Fibroblast of lung (primary cell): ENCODE measurements around the gene PFKFB2. TPM values are rescaled to one million over a fixed set of nuclear protein-coding genes. Genes with fewer than 3 reads are reported as not detected.

Experiments used
- DNase-seq, 2 donors: peaks; one replicate each; pipeline versions ENCODE4 v3.0.0 to v3.0.0-alpha.2; 2010; ENCODE audit warnings: low read depth in 2 of 2
- H2AFZ ChIP-seq: 2 replicates; pipeline ENCODE4 v1.5.1; 2012; ENCODE audit warnings: low read length, control low read depth, inconsistent platforms
- H3K27ac ChIP-seq: 2 replicates; pipeline ENCODE4 v1.5.1; 2011; ENCODE audit warnings: low read length, control low read depth; ENCODE audit not compliant: insufficient read depth
- H3K27me3 ChIP-seq: 2 replicates; pipeline ENCODE4 v1.5.1; 2011; ENCODE audit warnings: mild to moderate bottlenecking, low read length; ENCODE audit not compliant: control insufficient read depth, insufficient read depth
- H3K36me3 ChIP-seq: 2 replicates; pipeline ENCODE4 v1.5.1; 2011; ENCODE audit warnings: low read length; ENCODE audit not compliant: control insufficient read depth, insufficient read depth
- H3K4me1 ChIP-seq: 2 replicates; pipeline ENCODE4 v1.5.1; 2011; ENCODE audit warnings: low read length; ENCODE audit not compliant: control insufficient read depth, insufficient read depth; ENCODE audit errors: extremely low read depth
- H3K4me2 ChIP-seq: 2 replicates; pipeline ENCODE4 v1.5.1; 2011; ENCODE audit warnings: low read length, control low read depth; ENCODE audit not compliant: insufficient read depth; ENCODE audit errors: extremely low read depth
- H3K4me3 ChIP-seq, 4 experiments: fragments of 200-600 bp in 1 of 4; sonication (generic) in 1 of 4; replicated peaks in 1 of 4; 2 replicates each; pipeline ENCODE4 v1.5.1; 2011 to 2016; ENCODE audit warnings: low read length in 4 of 4, low read depth in 3 of 4, mild to moderate bottlenecking in 3 of 4, control low read depth in 2 of 4, inconsistent platforms in 1 of 4, mixed read lengths in 1 of 4; ENCODE audit not compliant: insufficient read depth in 1 of 4; ENCODE audit errors: control extremely low read depth in 1 of 4
- H3K79me2 ChIP-seq: 2 replicates; pipeline ENCODE4 v1.5.1; 2012; ENCODE audit warnings: mild to moderate bottlenecking, low read length, inconsistent platforms; ENCODE audit not compliant: control insufficient read depth, insufficient read depth
- H3K9ac ChIP-seq: 2 replicates; pipeline ENCODE4 v1.5.1; 2011; ENCODE audit warnings: mild to moderate bottlenecking, low read length, control low read depth; ENCODE audit not compliant: insufficient read depth
- H3K9me3 ChIP-seq: 2 replicates; pipeline ENCODE4 v1.5.1; 2012; ENCODE audit warnings: low read depth, low read length; ENCODE audit not compliant: control insufficient read depth, insufficient read depth
- H4K20me1 ChIP-seq: 2 replicates; pipeline ENCODE4 v1.5.1; 2011; ENCODE audit warnings: low read length; ENCODE audit not compliant: control insufficient read depth, insufficient read depth; ENCODE audit errors: extremely low read depth
- EZH2 ChIP-seq: IDR thresholded peaks from 2 replicates; pipeline ENCODE4 v1.5.1; 2012; ENCODE audit warnings: low read length, control low read depth, mild to moderate bottlenecking; ENCODE audit errors: missing control alignments
- polyA plus RNA-seq, 2 donors: library from polyadenylated mRNA; depleted of rRNA in 1 of 2; stranded (reverse) in 1 of 2; unstranded in 1 of 2; fragments of >200 nt; gene quantifications; 2 replicates each; pipeline ENCODE4 v1.2.1, GENCODE V29; 2011 to 2012; ENCODE audit warnings: missing spikeins in 1 of 2
- total RNA-seq: library from RNA; depleted of rRNA; stranded (reverse); fragments of >200 nt; gene quantifications from 2 replicates; pipeline ENCODE4 v1.2.1, GENCODE V29; 2014
- TF ChIP-seq, protein P1 (sequence below), 2 donors: IDR thresholded peaks in 1 of 2; conservative IDR thresholded peaks in 1 of 2; 1 replicate in 1 of 2; 2 replicates in 1 of 2; pipeline ENCODE4 v1.5.1; 2011 to 2012; ENCODE audit warnings: low read length in 2 of 2, control low read depth in 1 of 2, inconsistent platforms in 1 of 2, low read depth in 1 of 2, mild to moderate bottlenecking in 1 of 2

Gene PFKFB2
- total and polyA plus RNA-seq, 2 donors (not counting 1 experiment from before 2014, with no cell fraction given) = 3.2 to 7.6 TPM

DNA sequence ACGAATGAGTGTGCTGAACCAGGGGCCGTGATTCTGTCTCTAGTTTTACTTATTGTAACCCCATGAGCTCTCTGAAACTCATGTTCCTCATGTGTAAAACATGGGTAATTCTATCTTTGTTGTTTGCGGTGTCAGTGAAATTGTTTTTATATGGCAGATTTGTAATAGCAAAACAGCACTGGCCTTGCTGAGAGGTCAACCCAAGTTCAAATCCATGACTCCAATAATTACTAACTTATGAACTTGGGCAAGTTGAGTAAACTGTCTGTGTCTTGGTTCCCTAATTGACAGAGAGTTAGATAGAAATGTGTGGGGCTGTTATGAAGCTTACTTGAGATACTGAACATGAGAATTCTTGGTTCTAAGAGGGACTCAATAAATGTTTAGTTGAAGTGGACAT, 38.3 kb upstream of the PFKFB2 start:
- no peak for DNase-seq
- Histone ChIP-seq H3K9me3 (no peaks in the 10 kb centered on the region), H3K36me3 (no peaks in the 10 kb centered on the region), H3K79me2 (no peaks in the 10 kb centered on the region), H3K9ac (no peak overlapping the region), H3K4me1 (no peaks in the 10 kb centered on the region), H3K27ac (no peak overlapping the region), H3K4me2 (no peak overlapping the region), H3K27me3 (no peaks in the 10 kb centered on the region), H2AFZ (no peak overlapping the region), H3K4me3 (no peak overlapping the region), H4K20me1 (no peaks in the 10 kb centered on the region)
- TF ChIP-seq EZH2 = no peak
- TF ChIP-seq, protein P1, sequence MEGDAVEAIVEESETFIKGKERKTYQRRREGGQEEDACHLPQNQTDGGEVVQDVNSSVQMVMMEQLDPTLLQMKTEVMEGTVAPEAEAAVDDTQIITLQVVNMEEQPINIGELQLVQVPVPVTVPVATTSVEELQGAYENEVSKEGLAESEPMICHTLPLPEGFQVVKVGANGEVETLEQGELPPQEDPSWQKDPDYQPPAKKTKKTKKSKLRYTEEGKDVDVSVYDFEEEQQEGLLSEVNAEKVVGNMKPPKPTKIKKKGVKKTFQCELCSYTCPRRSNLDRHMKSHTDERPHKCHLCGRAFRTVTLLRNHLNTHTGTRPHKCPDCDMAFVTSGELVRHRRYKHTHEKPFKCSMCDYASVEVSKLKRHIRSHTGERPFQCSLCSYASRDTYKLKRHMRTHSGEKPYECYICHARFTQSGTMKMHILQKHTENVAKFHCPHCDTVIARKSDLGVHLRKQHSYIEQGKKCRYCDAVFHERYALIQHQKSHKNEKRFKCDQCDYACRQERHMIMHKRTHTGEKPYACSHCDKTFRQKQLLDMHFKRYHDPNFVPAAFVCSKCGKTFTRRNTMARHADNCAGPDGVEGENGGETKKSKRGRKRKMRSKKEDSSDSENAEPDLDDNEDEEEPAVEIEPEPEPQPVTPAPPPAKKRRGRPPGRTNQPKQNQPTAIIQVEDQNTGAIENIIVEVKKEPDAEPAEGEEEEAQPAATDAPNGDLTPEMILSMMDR (conservative IDR thresholded peaks at IDR 0.05 in 1 of 2, IDR thresholded peaks at IDR 0.05 in 1 of 2; ENCODE audit: low read depth in 1 of 2, low read length in 2 of 2) = no peak

DNA sequence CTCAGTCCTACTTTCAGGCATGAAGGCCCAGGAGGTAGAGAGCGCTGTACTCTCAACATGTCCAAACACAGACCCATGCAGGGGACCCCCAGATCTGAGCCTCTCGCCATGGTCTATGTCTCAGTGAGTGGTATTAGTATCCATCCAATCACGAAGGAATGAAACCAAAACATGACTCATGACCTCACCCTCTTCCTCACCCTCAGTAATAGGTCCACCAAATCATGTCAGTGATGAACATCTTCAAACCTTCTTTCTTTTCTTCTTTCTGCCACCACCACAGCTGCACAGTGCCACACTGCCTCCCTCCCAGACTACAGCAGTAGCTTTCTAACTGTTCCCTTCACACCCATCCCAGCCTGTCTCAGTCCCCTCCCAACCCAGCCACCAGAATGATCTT, 37.3 kb upstream of the PFKFB2 start:
- no peaks in the 10 kb centered on the region for H3K27me3 ChIP-seq
- no peaks in the 10 kb centered on the region for H3K4me1 ChIP-seq
- DNase-seq = no peak
- TF ChIP-seq EZH2 = no peak
- H2AFZ ChIP-seq = no peak overlapping the region
- no peak overlapping the region for H3K4me3 ChIP-seq
- H3K79me2 ChIP-seq = no peaks in the 10 kb centered on the region
- H3K4me2 ChIP-seq = no peak overlapping the region
- H3K9ac ChIP-seq = no peak overlapping the region
- no peak overlapping the region for H3K27ac ChIP-seq
- H3K36me3 ChIP-seq = no peaks in the 10 kb centered on the region
- H4K20me1 ChIP-seq = no peaks in the 10 kb centered on the region
- H3K9me3 ChIP-seq = no peaks in the 10 kb centered on the region

DNA sequence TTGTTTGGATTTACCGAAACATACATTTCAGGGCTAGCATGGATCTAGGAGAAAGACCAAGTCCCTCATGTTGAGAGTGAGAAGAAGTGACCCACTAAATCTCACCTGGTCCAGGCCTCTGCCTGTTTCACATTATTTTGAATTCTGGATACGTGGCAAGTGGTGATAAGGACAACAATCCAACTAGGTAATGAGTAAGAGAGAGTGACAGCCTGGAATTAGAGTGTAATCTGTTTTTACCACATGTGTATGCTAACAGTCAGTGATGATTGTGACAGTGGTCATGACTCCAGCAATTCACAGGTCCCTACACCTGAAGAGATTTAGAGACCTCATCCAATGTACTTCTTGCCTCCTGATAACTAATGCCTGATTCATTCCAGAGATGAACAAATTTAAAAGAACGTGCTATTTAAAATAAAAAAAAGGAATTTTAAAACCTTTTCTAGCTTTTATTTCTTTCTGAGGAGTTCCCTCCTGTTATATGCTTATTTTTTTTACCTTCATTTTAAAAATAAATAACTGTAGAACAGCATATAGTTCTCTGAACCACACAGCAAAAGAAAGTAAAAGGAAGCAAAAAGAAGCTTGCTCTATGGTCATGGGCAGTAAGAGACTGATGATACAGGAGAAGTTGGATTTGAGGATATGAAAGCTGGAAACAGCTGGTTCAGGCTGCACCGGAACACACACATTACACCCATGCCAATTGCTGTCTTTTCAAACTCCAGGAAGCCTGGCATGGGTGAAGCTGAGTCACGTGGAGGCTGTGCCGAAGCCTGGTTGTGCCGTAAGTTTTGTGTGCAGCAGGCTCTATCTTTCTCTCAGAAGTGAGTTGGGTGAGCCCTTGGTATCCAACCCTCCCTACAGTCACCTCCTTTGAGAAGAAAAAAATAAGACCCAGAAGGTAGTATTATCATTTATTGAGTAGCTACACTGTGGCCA, 35.2 kb upstream of the PFKFB2 start:
- Histone ChIP-seq H4K20me1 (no peaks in the 10 kb centered on the region), H2AFZ (no peak overlapping the region), H3K36me3 (no peaks in the 10 kb centered on the region), H3K27ac (no peak overlapping the region), H3K79me2 (no peaks in the 10 kb centered on the region), H3K4me3 (no peak overlapping the region), H3K9ac (no peak overlapping the region), H3K4me2 (no peak overlapping the region), H3K9me3 (no peaks in the 10 kb centered on the region), H3K27me3 (no peaks in the 10 kb centered on the region), H3K4me1 (no peaks in the 10 kb centered on the region)
- DNase-seq = peak in 1 of 2 donors; percentile 27
- TF ChIP-seq, protein P1 (conservative IDR thresholded peaks at IDR 0.05 in 1 of 2, IDR thresholded peaks at IDR 0.05 in 1 of 2; ENCODE audit: low read depth in 1 of 2, low read length in 2 of 2) = no peak
- TF ChIP-seq EZH2 = no peak
